ENCODE measurements around the gene KRT76.
"Not testable (repeated sequence)": the region's sequence is repeated elsewhere in the genome, so short reads cannot be mapped to it uniquely, and the experiment has no call there.

KRT76 gene

DNA sequence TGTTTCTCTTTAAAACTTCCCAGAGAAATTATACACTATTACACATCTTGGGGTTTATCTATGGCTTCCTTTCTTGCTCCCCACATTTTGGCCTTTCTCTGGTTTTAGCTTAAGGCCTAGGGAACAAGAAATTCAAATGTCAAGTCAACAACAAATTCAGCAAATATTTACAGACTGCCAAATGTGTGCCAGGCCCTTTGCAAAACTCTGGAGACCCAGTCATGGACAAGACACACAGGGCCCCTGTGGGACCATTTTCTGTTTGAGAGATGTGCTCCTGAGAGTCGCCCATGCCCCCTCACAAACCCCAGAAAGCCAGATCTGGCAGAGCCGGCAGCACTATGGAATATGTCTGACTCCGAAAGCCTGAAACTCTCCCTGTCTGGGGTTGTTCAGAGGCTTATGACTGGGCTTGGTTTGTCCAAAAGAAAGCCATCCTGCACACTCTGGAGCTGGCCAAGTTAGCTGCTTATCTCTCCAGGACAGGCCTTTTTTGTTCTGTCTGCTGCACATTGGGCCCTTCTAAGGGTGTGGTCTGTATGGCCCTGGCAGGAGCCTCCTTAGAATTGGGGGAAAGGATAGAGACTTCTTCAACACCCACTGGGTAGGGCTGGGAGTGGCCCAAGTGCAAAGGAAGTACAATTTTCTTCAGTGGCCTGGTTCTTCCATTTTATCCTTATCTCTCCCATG, 19.8 kb upstream of the KRT76 start:
- no peak for DNase-seq (ENCODE audit: low spot score)

DNA sequence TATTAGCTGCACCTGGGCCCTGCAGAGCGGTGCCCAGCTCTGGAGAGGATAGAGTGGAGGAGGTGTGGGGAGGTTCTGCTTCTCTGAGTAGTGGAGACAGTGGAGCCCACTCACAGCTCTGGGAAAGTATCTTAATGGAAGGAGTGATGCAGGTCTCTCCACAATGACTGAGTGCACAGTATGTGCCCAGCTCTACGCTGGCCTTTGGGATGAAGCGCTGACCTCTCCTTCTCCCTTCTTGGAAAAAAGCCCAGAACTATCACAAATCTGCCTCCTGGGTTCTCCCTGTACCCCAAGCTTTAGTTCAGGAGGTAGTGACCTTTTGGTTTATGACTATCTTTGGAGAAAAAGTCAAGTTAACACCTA, 19.3 kb upstream of the KRT76 start:
- DNase-seq (ENCODE audit: low spot score) = no peak

GRCh38 chr12:52795694-52796428, 18.7 kb upstream of the KRT76 start, which contains the start of gene KRT3:
TSS of gene KRT3 (minus strand) at chr12:52796117. CDS start at chr12:52796042, 75 bp downstream.
- no peak for DNase-seq (ENCODE audit: low spot score)

DNA sequence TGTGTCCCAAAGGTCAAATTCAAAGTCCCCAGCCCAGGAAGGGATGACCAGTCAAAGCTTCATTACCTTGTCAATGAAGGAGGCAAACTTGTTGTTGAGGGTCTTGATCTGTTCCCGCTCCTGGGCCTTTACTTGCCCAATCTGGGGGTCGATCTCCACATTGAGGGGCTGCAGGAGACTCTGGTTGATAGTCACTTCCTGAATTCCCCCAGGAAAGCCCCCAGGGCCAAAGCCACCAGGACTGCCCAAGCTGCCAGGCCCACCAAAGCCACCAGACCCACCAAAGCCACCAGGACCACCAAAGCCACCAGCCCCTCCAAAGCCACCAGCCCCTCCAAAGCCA, 18.2 kb upstream of the KRT76 start:
- not testable (repeated sequence) for DNase-seq (ENCODE audit: low spot score)

DNA sequence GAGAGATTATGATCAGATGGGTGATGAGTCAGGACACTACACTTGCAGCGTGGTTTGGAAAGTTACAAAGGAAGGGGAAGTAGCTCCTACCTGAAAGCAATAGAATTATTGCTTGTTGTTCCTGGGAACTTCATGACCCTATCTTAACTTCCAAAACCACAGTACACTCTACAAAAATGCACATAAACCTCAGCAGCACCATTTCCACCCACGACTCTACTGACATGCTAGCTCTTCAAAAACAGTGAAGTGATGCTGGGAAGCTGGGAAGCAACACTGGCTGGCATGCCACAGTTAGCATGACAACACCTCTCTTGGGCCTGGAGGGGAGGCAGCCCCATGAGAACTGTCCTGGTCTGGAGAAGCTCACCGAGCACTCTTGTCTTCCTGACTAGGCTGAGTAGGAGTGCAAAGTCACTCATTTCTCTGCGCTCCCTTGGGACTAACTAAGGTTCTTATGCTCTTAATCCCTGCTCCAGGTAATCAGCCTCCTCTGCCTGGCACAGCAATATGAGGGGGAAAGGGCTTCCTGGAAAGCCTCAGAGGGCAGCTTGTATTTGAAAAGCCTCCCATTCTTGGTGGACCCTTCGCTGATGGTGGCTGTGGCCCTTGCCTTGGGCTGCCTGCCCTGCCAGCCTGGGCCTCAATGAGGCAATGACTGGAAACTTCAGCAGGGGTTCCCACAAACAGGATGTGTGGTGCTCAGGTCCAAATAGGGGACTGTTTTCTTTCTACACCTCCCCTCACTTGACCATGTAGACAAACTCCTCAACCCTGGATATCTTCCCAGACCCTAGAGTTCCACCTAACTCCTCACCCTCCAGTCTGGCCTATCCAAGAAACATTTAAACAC, 17.6 kb upstream of the KRT76 start:
- DNase-seq (ENCODE audit: low spot score) = no peak

DNA sequence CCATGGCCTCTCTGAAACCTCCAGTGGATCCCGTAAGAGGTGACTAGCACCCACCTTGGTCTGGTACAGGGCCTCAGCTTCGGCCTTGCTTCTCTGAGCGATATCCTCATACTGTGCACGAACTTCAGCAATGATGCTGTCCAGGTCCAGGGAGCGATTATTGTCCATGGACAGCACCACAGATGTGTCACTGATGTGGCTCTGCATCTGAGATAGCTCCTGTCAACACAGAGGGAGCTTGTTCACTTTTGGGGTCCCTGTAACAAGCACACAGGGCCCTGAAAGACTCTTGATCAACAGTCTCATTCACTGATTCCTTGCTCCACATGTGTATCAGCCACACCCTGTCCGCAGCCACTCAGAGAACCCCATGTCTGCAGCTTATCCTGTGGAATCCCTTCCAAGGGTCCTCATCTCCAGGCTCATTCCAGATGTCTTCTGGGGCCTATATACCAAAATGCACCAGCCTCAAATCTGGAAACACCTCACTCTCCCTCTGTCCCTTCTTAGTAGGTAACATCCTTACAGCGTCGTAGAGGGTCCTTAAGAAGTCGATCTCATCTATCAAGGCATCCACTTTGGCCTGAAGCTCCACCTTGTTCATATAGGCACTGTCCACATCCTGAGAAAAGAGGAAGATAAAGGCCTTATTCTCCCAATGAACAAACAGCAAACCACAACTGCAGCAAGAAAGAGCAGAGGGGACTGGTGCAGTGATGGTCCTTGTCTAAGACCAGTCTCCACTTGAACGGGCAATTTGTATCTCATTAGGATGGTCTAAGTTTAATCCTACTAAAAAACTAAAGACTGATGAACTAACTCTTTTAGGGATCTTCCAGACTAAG, 15.3 kb upstream of the KRT76 start:
- no peak for DNase-seq (ENCODE audit: low spot score)

DNA sequence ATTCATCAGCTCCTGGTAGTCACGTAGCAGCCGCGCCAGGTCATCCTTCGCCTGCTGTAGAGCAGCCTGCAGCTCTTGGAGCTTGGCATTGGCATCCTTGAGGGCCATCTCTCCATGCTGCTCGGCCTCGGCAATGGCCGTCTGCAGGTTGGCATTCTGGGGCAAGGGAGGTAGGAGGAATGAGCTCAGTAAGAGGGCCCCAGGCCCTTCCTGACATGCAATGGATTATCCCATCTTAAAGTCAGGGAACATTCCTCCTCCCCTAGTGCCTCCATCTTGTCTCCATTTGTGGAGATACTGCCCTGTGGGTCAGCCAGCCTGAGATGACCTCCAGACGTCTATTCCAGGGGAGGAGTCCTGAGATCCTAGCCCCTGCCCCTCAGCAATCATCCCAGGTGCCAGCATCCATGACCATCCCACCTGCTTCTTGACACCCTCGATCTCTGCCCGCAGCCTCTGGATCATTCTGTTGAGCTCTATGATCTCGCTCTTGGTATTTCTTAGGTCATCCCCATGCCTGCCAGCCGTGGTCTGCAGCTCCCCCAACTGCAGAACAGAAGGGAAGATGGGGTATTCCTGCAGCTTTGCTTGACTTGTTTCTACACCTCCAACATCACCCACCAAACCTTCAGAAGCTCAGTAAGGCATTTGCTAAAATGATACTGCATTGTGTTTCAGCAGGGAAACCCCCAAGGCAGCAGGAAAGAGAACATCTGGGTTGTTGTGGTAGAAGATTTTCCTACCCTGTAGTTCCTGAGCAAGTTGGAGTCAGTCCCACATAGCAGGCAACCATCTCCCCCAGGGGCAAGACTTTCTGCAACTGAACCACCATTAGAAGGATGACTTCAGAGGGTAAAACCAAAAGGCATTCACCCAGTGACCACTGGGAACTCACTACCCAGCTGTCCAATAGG, 14.4 kb upstream of the KRT76 start:
- no peak for DNase-seq (ENCODE audit: low spot score)

DNA sequence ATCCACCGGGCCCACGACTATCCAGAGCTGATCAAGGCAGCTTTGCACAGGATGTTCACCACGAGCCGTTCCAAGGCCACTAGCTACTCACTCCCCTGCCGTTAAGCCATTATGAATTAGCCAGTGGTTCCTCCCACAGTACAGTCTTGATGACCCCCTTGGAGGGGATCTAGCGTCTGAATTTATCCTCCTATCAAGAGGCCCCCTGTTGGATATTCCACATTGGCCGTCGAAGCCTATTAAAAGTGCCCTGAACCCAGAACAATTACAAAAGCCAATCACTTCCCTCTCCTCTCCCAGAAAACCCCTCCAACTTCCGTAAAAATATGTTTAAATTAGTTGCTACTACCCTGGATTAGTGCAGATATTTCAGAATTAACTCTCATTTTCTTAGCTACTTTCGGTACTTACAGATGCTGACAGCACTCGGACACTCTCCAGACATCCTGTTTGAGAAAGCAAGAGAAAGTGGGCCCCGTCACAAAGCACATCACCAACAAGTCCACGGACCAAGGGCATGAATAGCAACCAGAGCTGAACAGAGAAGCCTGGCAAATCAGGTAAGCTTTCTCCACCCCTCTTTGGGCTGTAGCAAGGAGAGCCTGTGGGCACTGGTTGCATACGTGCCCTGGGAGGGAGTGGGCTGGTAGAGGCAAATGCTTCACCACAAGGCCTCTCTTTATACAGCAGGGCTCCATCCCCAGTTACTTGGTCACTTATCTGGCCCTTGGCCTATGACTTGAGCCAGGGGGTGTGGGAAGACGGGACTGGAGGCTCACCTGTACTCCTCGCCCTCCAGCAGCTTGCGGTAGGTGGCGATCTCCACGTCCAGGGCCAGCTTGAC, 13.5 kb upstream of the KRT76 start:
- DNase-seq (ENCODE audit: low spot score) = no peak

DNA sequence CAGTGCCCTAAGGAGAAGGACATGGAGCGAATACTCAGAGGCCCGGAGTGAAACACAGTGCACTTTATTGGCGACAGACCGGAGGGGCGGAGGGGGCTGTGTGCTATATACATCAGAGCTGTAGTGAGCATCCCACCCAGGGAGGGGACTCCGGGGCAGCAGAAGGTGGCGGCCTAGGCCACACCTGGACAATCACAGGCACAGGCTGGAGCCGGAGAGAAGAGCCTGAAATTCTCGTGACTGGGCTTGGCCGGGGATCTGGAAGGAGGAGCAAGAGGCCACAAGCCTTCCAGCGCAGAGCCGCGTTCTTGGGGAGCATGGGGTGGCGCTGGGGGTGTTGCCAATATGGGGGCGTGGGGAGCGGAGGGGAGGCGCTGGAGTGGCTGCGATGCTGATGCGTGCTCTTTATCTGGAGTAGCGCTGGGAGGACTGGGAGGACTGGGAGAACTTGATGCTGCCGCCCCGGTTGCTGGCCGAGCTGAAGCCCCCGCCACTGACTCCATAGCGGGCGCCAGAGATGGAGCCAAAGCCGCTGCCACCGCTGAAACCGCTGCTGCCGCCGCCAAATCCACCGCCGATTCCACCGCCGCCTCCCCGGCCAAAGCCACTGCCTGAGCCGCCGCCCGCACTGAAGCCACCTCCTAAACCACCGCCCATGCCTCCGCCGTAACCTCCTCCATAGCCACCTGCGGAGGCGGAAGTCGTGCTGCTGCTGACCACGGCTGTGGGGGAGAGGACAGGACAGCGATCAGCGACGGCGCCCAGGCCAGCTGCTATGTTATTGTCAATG, 12.7 kb upstream of the KRT76 start:
- no peak for DNase-seq (ENCODE audit: low spot score)

DNA sequence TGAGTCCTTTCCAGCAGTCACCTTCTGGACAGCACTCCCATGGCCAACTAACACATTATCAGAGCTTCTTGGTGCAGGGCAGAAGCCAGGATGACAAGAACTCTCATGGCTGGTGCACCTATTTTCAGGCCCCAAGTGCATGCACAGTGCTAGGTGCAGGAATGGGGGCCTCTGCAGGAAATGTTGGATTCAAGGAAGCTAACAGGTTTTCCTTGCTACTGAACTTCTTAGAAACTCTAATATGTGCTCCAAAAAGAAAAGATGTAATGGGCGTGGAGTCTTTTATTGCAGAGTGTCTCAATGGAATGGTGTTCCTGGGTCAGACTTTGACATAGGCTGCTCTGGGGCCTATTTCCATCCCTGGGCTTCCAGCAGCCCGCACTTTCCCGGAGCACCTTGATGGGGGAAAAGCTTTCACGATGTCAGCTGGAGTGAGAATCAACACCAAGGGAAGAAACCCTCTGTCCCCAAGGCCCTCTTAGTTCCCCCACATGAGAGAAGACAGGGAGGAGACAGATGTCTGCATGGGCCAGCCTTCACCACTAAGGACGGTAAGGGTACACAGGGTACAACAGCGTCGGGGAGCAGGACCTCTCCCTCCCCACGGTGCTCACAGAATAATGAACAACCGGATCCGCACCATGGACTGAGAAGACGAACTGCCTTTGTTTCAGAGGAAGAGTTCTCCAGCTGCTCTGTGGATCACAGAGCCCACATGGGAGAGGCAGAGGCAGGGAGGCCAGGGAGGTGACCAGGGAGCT, 11.9 kb upstream of the KRT76 start:
- no peak for DNase-seq (ENCODE audit: low spot score)

GRCh38 chr12:52788192-52788875, 11.2 kb upstream of the KRT76 start:
- DNase-seq (ENCODE audit: low spot score) = no peak

DNA sequence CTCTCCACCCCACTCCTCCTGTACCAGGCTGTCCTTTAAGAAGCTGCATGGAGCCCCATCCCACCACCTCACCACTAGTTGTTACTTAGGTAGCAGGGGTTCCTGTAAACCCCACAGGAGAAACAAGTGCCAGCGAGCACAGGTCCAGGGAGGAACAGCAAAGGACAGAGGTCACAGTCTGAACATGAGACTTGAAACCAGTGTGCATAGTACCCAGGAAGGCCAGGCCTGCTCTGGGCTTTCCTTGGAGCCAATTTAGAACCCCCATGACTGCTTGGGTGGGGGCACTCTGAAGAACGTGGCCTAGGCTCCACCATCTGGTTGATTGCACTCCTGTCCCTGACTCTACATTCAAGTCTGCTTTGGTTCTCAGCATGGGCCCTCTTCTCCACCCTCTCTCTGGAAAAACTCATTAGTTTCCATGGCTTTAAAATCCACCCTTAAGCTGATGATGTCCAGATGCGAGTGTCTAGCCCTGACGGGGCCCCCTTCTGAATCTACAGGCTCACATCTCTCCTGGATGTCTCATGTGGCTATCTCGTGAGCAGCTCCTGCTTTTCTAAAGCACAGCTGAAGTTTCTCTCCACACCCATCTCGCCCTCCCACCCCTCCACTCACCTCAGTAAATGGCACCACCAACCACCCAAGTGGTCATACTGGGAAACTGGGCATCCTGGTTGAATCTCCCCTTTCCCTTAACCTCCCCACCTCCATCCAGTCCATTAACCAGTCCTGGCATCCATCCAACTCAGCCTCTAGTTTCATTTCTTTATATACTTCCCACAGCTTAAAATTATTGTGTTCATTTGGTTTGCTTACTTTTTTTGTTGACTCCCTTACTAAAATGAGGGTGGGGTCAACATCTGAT, 10.4 kb upstream of the KRT76 start:
- no peak for DNase-seq (ENCODE audit: low spot score)

DNA sequence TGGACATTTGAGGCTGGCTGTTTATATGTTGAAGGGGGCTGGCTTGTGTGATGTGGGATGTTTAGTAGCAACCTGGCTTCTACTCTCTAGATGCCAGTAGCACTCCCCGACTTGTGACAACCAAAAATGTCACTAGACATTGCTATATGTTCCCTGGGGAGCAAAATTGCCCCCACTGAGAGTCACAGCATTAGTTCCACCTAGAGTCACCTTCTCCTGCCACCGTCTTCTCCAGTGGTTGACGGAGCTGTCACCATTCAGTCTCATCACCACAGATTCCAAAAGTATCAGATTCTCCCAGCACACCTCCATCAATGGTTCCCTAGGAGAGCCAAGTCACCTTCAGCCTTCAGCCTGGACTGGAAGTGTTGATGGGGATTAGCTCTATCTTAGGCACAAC, 7.8 kb upstream of the KRT76 start:
- DNase-seq (ENCODE audit: low spot score) = no peak

DNA sequence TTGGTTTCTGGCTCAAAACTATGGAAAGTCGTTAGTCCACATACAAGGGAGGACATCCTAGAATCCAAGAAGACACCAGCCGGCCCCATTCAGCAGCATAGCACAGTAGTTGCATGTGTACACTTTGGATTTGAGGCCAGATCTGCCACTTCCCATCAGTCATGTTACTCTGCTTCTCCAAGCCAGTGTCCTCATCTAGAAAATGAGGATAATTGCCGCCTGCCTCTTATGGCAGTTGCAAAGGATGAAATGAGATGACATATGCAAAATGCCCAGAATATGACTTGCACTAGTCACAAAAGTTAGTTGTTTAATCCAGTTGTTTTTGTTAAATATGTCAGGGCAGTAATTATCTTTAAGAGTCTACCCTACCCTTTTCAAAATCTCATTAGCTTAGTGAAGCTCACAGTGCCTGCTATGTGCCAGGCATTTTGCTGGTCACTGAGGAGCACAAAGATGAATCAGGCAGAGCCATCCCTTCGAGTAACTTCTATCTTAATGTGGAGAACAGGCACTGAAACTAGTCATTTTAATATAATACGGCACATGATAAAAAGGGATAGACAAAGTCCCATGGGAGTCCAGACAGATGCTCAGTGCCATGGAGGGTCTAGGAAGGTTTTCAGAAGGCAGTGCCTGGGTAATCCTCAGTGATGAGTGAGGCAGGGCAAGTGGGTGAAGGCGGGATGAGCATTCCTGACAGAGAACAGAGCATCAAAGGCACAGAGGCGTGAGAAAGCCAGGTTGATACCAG, 6.6 kb upstream of the KRT76 start:
- no peak for DNase-seq (ENCODE audit: low spot score)

DNA sequence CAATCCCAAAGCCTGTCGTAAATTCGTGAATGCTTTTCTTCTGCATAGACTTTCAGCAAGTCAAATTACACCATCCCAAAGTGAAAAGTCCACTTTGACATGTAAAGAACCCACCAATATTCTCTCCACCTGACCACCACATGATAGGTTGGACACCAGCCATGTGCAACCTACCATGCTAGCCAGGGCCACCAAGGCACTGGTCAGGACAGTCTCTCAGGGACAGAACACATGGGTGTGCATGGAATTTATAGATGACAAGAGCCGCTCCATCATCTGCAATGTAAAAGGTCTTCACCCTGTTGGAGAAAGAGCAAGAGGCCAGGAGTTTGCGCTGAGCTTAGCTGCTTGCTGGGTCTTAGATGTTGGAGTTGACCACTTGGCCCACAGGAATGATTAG, 5.4 kb upstream of the KRT76 start:
- DNase-seq (ENCODE audit: low spot score) = no peak

Data from RKO (cell line).